Measurements from ENCODE around the gene ERN1.

GRCh38 chr17:64008830-64009229 lies 121.1 kb downstream of the ERN1 start:
- TF ChIP-seq CTCF (IDR thresholded peaks at IDR 0.05) (no peak), POLR2A (IDR thresholded peaks at IDR 0.05) (no peak)
